ENCODE results near the gene WBP1L.
"Not testable (repeated sequence)": the region's sequence is repeated elsewhere in the genome, so short reads cannot be mapped to it uniquely, and the experiment has no call there.

WBP1L gene

GRCh38 chr10:102726274-102726673, 17.5 kb upstream of the WBP1L start:
- no peak for DNase-seq

- no peak for DNase-seq
Measured at GRCh38 chr10:102727037-102727818, 16.5 kb upstream of the WBP1L start.

DNA sequence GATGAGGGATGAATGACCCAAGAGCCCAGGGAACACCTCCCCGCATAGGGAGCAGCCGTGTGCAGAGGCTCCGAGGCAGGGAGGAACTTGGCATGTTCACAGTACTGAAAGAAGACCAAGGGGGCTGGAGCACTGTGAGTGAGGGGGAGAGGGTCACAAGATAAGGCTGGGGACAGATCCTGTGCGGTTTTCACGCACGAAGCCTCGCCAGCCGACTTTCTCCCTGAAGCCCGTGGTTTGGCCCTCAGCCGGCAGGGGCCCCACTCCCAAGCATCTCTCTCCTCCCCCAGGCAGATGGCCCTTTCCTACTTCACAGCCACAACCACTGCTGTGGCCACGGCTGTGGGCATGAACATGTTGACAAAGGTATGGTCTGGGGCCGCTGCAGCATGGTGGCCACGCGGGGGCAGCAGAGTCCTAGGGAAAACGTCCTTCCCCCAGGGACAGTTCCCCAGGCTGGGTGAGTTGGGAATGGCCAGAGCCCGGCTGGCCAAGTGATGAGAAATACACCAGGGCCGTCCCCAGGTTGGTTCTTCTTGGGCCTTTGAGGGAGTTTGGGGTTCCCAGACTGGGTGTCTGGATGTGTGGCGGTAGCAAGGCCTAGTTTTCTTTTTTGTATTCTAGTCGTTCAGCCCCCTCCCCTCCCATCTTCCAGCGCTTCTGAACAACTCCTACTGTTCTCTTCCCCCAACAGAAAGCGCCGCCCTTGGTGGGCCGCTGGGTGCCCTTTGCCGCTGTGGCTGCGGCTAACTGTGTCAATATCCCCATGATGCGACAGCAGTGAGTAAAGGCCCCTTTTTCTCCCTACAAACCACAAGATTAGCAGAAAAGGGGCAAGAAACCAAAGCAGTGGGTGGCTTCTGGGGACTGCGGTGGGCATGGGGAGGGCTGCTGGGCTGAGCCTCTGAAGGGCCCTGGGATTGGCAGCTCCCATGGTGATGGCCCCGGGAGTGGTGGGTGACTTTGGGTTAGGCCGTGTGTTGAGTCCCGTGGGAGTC, 14.4 kb upstream of the WBP1L start:
- peak; percentile 74 to 82 for DNase-seq

GRCh38 chr10:102731222-102731800, 12.4 kb upstream of the WBP1L start:
- DNase-seq = no peak

- no peak for DNase-seq
Measured at GRCh38 chr10:102732661-102733060, 11.1 kb upstream of the WBP1L start.

GRCh38 chr10:102735065-102735562, 8.6 kb upstream of the WBP1L start:
- no peak for DNase-seq

DNA sequence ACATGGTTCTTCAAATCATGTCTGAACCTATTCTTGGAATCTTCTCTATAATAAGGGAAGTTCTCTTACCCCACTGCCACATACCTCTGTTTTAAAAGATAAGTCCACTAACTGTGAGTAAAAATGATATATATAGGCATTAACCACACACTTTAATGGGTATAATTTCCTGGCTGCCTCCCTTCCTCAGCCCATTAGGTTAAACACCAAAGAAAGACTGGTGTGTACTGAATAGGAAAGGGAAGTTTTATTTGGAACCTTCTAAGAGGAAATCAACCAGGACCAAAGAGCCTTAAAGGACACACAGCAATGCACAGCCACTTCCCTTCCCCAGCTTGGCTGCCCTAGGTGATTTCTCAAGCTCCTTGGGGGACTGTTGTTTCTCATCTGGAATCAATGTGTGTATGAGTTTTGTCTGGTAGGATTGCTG, 5.0 kb upstream of the WBP1L start:
- peak; percentile 93 to 98 for DNase-seq

DNA sequence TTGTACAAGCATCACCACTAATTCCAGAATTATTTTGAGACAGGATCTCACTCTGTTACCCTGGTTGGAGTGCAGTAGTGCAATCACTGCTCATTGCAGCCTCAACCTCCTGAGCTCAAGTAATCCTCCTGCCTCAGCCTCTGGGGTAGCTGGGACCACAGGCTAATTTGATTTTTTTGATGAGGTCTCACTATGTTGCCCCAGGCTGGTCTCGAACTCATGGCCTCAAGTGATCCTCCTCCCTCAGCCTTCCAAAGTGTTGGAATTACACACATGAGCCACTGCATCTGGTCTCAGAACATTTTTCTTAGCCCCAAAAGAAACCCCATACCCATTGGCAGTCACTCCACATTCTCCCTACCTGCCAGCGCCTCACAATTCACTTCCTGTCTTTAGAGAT, 3.5 kb upstream of the WBP1L start:
- DNase-seq = no peak

DNA sequence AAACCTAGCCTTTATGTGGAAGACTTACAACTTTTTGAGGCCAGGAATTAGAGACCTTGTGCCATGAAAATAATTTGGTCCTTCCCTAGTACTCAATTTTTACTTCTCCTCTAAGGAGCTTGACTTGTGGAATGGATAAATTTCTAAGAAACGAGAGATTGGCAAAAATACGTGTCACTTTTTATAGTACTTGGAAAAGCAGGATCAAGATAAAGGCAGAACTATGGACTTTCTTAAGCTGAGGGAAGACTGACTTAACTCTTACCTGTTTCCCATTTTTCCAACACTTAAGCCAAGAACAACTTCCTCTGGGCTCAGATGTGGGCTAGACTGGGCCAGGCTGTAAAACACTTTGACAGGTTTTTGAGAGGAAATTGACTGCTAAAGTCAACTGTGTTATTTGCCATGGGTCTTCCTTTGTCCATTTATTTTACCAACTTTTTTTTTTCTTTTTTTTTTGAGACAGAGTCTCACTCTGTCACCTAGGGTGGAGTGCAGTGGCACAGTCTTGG, 2.0 kb upstream of the WBP1L start:
- no peak for DNase-seq

DNA sequence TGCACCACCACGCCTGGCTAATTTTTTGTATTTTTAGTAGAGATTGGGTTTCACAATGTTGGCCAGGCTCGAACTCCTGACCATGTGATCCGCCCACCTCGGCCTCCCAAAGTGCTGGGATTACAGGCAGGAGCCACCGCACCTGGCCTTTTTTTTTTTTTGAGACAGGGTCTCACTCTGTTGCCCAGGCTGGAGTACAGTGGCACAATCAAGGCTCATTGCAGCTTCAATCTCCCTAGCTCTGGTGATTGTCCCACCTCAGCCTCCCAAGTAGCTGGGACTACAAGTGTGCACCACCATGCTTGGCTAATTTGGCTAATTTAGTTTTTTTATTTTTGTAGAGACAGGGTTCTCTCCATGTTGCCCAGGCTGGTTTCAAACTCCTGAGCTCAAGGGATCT, 1.4 kb upstream of the WBP1L start:
- DNase-seq = not testable (repeated sequence)

DNA sequence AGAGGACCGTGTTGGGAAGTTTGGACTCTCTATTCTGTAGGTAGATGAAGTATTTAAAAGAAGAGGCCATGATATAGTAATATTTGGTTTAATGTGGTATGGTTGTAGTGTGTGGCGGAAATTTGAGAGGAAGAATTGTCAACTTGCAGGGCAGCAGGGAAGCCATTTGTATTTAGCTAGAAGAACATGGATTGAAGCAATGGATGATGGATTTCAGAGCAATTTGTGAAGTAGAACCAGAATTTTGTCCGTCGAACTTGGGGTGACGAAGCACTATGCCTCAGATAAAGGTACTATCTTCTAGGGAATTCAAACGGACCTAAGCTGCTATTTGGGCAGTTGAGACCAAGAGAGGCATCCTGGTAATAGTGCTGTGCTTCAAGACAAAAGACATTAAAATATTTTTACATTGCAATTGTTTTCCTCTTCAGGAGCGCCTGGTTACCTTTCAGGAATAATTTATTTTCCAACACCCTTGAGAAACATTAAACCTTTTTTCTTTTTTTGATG, 615 bp upstream of the WBP1L start:
- DNase-seq = no peak

DNA sequence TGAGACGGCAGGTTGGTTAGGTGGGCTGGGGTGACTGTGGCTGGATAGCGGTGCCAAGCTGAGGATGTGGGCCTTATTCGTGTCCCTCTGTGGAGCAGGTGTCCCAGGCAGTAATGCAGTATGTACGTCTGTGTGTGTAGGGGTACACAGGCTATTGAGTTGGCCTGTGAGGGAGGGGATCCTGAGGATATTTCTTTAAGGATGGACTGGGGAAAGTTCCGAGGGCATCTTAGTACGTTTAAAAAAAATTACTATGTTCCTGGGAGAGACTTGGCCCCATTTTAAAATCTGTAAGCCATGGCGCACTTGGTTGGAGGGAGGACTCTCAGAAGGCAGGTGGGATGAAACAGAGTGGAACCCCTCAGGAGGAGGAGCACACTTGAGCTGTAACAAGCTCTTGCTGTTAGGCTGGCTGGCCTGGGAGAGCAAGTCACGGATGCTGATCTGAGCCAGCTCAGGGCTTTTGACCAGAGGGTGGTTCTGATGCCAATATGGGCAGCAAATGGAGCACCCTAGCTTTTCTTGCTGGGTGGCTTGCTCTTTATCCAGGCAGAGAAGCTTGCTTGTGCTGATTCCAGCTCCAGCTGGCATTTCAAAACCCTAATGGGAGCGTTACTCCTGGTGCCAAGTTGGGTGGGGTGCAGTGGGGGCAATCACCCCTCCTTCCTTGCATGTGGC, 765 bp downstream of the WBP1L start:
- DNase-seq = no peak

GRCh38 chr10:102745157-102745556, 1.4 kb downstream of the WBP1L start:
- DNase-seq = no peak

DNA sequence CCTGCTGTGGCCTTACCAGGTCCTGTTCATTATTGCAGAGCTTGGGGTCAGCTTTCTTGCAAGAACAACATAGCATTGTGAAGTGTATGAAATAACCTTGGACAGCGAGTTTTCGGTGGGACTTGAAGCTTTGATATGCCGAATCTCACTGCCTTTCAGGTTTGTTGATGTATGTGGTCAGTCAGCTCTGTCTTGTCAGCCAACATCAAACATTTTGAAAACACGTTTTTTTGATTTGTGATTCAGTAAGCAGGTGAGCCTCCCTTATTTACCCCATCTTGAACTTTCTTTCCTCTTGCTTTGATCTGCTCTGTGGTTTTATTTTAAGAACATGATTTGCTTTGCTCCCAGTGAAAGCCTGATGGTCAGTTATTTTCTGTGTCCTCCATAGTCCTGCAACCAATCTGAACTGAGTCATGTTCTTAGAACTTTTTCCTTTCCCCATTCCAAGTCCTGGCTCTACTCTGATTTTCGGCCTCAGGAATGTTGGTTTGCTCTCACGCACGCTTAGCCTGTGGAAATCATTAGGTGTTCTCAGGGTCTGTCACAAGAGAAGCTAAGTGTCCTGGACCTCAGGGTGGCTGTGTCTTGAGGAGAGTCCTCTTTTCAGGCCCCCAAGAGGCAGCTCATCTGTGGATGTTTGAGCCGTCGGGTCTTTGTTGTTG, 8.7 kb downstream of the WBP1L start:
- no peak for DNase-seq

DNA sequence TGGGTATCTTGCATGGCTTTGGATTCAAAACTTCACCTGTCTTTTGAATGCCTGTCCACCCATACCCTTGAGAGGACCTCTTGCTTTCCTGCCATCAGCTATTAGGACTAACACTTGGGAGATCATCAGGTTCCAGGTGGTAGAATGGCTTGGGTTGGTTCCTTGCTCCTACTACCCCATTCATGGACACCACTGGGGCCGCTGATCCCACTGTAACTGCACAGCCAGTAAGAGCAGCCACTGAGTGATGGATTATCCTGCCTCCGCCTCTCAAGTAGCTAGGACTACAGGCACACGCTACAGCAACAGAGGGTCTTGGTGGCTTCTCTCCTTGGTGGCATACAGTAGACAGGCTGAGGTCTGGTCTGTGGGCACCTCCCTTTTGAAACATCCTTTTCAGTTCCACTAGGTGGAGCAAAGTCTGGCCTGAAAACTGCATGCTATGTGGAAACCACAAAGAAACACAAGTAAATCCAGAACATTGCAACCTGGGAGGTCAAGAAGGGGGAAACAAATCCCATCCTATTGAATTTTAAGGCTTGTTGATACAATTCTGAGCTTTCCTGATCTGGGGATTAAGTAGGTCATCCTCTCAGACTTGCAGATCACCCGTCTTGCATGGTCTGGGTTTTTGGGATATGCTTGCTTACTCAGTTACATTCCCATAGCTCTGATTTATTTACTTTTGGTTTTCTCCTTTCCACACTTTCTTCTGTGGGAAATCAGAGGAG, 9.4 kb downstream of the WBP1L start:
- peak; percentile 82 to 90 for DNase-seq

GRCh38 chr10:102753718-102754117, 10.0 kb downstream of the WBP1L start:
- no peak for DNase-seq

DNA sequence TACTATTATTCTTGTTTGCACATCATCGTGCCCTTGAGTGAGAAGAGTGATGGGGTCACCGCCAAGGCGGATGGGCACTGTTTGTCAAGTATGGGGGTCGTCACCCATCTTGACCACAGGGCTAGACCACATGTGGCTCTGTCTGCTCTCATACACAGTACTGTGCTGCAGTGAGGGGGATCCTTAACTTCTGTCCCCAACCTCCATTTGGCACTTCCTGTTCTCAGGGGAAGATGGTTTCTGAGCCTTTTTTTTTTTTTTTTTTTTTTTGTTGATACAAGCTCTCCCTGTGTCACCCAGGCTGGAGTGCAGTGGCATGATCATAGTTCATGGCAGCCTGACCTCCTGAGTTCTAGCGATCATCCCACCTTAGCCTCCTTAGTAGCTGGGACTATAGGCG, 13.6 kb downstream of the WBP1L start:
- no peak for DNase-seq

DNA sequence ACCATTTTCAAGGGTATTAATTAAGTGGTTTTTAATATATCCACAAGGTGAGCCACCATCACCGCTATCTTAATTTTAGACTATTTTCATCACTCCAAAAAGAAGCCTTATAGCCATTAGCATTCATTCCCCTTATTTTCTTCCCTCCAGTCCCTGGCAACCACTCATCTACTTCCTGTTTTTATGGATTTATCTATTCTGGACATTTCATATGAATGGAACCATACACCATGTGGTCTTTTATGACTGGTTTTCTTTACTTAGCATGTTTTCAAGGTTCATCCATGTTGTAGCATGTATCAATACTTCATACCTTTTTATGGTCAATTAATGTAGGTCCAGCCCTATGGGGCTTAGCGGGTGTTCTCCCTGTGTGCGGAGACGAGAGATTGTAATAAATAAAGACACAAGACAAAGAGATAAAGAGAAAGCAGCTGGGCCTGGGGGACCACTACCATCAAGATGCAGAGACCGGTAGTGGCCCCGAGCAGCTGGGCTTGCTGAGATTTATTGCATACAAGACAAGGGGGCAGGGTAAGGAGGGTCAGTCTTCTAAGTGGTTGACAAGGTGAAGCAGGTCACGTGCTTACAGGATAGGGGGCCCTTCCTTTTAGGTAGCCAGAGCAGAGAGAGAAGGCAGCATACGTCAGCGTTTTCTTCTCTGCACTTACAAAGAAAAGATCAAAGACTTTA, 14.6 kb downstream of the WBP1L start:
- DNase-seq = peak in 1 of 2 experiments; percentile 33

GRCh38 chr10:102758933-102759262, 15.2 kb downstream of the WBP1L start:
- not testable (repeated sequence) for DNase-seq

- no peak for DNase-seq
Measured at GRCh38 chr10:102759497-102760210, 15.9 kb downstream of the WBP1L start.

Data from Kasumi-1 (cell line).